K562 (cell line): ENCODE results near the gene HS3ST1. TPM values are rescaled to one million over a fixed set of nuclear protein-coding genes. Genes with fewer than 3 reads are reported as not detected.

ENCODE experiments used
- ATAC-seq: fragments of 200-7000 bp; cut with Tn5 transposase; 3 replicates; pipeline ENCODE4 v1.9.1; 2020; ENCODE audit warnings: moderate library complexity
- BruUV-seq: library from RNA; stranded (reverse); fragments of 400-500 nt; replicated peaks from 2 replicates; lab custom pipeline; 2021; lab: Mats Ljungman, UMichigan
- CTCF ChIA-PET: fragments of 300-600 bp; formaldehyde crosslinking; extraction: SDS; loops from one replicate; lab custom pipeline; 2021; ENCODE audit warnings: low intra/inter-chr PET ratio; lab: Yijun Ruan, JAX
- POLR2A ChIA-PET: fragments of 300-600, 350-650 bp; sonication (Branson Sonifier 250); formaldehyde crosslinking; extraction: SDS; loops from one replicate; lab custom pipeline; 2021; ENCODE audit warnings: antibody characterized with exemption, inconsistent platforms; lab: Yijun Ruan, JAX
- DNase-seq, 4 experiments: peaks; one replicate each; pipeline versions ENCODE4 v3.0.0 to v3.0.0-alpha.2; 2011 to 2018; ENCODE audit warnings: low spot score in 3 of 4, mixed read lengths in 3 of 4; ENCODE audit errors: extremely low read depth in 1 of 4
- FAIRE-seq: peaks from 2 replicates; lab custom pipeline; 2011; peaks lifted over from hg19 to GRCh38; lab: Jason Lieb, UNC
- H2AFZ ChIP-seq: 2 replicates; pipeline ENCODE4 v1.6.0; 2011; ENCODE audit warnings: low read depth, low read length, control low read depth, inconsistent platforms
- H3K27ac ChIP-seq: fragments of 200-600 bp; 3 replicates; pipeline ENCODE4 v1.8.0; 2011; ENCODE audit warnings: low read depth, mild to moderate bottlenecking, control low read depth, inconsistent platforms, low read length, moderate library complexity, mixed read lengths; ENCODE audit errors: extremely low read depth
- H3K27me3 ChIP-seq, 2 experiments: fragments of 300-600 bp in 1 of 2; 2 replicates in 1 of 2; 3 replicates in 1 of 2; pipeline versions ENCODE4 v1.6.0 to v1.8.0; 2011; ENCODE audit warnings: inconsistent platforms in 2 of 2, low read length in 2 of 2, mild to moderate bottlenecking in 1 of 2, mixed read lengths in 1 of 2, moderate library complexity in 1 of 2; ENCODE audit not compliant: control insufficient read depth in 2 of 2, insufficient read depth in 2 of 2
- H3K36me3 ChIP-seq: fragments of 300-600 bp; 3 replicates; pipeline ENCODE4 v1.8.0; 2011; ENCODE audit warnings: mild to moderate bottlenecking, low read length, inconsistent platforms; ENCODE audit not compliant: control insufficient read depth, insufficient read depth
- H3K4me1 ChIP-seq, 2 experiments: fragments of 200-600 bp in 1 of 2; replicated peaks in 1 of 2; 2 replicates in 1 of 2; 3 replicates in 1 of 2; pipeline versions ENCODE4 v1.5.1 to v1.8.0; 2011; ENCODE audit warnings: inconsistent platforms in 2 of 2, low read length in 2 of 2, mild to moderate bottlenecking in 1 of 2, mixed read lengths in 1 of 2, moderate library complexity in 1 of 2; ENCODE audit not compliant: control insufficient read depth in 2 of 2, insufficient read depth in 2 of 2
- H3K4me2 ChIP-seq: 2 replicates; pipeline ENCODE4 v1.6.1; 2011; ENCODE audit warnings: low read length, control low read depth, inconsistent platforms, mixed read lengths; ENCODE audit not compliant: insufficient read depth
- H3K4me3 ChIP-seq: fragments of 200-600 bp; sonication (generic), shearing (Covaris generic); 2 replicates; pipeline ENCODE4 v1.5.1; 2016; ENCODE audit warnings: control low read depth, inconsistent platforms
- H3K79me2 ChIP-seq: fragments of 200-600 bp; 3 replicates; pipeline ENCODE4 v1.8.0; 2011; ENCODE audit warnings: low read length, inconsistent platforms; ENCODE audit not compliant: control insufficient read depth, insufficient read depth
- H3K9ac ChIP-seq, 2 experiments: 2 replicates each; pipeline versions ENCODE4 v1.6.0 to v1.6.1; 2011; ENCODE audit warnings: low read depth in 2 of 2, low read length in 2 of 2, control low read depth in 1 of 2, inconsistent platforms in 1 of 2, mild to moderate bottlenecking in 1 of 2, mixed read lengths in 1 of 2; ENCODE audit not compliant: insufficient read depth in 1 of 2
- H3K9me1 ChIP-seq: one replicate; pipeline ENCODE4 v1.6.0; 2011; ENCODE audit warnings: inconsistent platforms, mild to moderate bottlenecking, low read length, moderate library complexity; ENCODE audit not compliant: control insufficient read depth, insufficient read depth
- H3K9me3 ChIP-seq: replicated peaks from 2 replicates; pipeline ENCODE4 v1.5.1; 2011; ENCODE audit warnings: low read depth, low read length, inconsistent platforms; ENCODE audit not compliant: control insufficient read depth, insufficient read depth
- H4K20me1 ChIP-seq: replicated peaks from 2 replicates; pipeline ENCODE4 v1.6.1; 2011; ENCODE audit warnings: low read length, inconsistent platforms, mixed read lengths; ENCODE audit not compliant: control insufficient read depth, insufficient read depth
- NR2C1 ChIP-seq, 2 experiments: fragments of 450-650 bp; IDR thresholded peaks; 2 replicates each; pipeline ENCODE4 v1.6.1; 2017; ENCODE audit warnings: mild to moderate bottlenecking in 2 of 2, antibody characterized with exemption in 1 of 2, inconsistent platforms in 1 of 2, missing compliant biosample characterization in 1 of 2, missing genetic modification characterization in 1 of 2
- OTX1 ChIP-seq: fragments of 450-650 bp; formaldehyde crosslinking; IDR thresholded peaks from 2 replicates; pipeline ENCODE4 v1.4.0; 2022; ENCODE audit warnings: mild to moderate bottlenecking
- SMARCB1 ChIP-seq: IDR thresholded peaks from 2 replicates; pipeline ENCODE4 v1.6.1; 2011; ENCODE audit warnings: improper control_type of control experiment, low read depth; ENCODE audit not compliant: insufficient read length
- SUPT5H ChIP-seq: fragments of 450-650 bp; IDR thresholded peaks from 2 replicates; pipeline ENCODE4 v1.6.1; 2016
- TBP ChIP-seq: optimal IDR thresholded peaks from 2 replicates; pipeline ENCODE3; 2011; ENCODE audit warnings: low read depth, low read length, improper control_type of control experiment
- ZNF184 ChIP-seq: sonication (generic); formaldehyde crosslinking; IDR thresholded peaks from 2 replicates; pipeline ENCODE4 v1.5.0; 2020; ENCODE audit warnings: missing genetic modification reagents
- WGBS: fragments of 100-300 bp; shearing (Covaris generic); methylation state at CpG from one replicate; pipeline ENCODE4 v1.1.6; 2016; ENCODE audit warnings: low coverage, mixed read lengths; ENCODE audit not compliant: insufficient coverage; ENCODE audit errors: missing lambda C conversion rate; 5-methylcytosine and 5-hydroxymethylcytosine counted together
- in situ Hi-C: fragments of 300-500 bp; cut with MboI; formaldehyde crosslinking; loops from 4 replicates; pipeline ENCODE4 v1.15.0; 2018; ENCODE audit warnings: inconsistent platforms, mixed read lengths
- intact Hi-C: fragments of 100-400 bp; cut with micrococcal nuclease; formaldehyde crosslinking; loops from 2 replicates; pipeline ENCODE4 v1.14.2; 2022
- polyA plus RNA-seq, 8 experiments: library from polyadenylated mRNA; depleted of rRNA in 4 of 8; stranded (reverse) in 5 of 8; unstranded in 3 of 8; fragments of >200 nt; fragmentation: Nextera tagmentation in 2 of 8; fragmentation: Illumina TruSeq in 1 of 8; extraction: Ambion mirVana in 2 of 8; extraction: Trizol in 1 of 8; gene quantifications; 2 replicates each; pipeline versions ENCODE4 v1.2.1 to v1.2.3, GENCODE V29; 2011 to 2014; ENCODE audit warnings: inconsistent platforms in 1 of 8, missing spikeins in 1 of 8
- total RNA-seq, 7 experiments: library from RNA; depleted of rRNA in 6 of 7; stranded (reverse); fragments of >200 nt in 6 of 7; fragmentation: Illumina TruSeq in 2 of 7; extraction: Trizol in 2 of 7; gene quantifications; 2 replicates each; pipeline versions ENCODE4 v1.2.1 to v1.2.3, GENCODE V29; 2011 to 2021; ENCODE audit warnings: low replicate concordance in 1 of 7

The HS3ST1 gene
- total and polyA plus RNA-seq, 9 of the 15 experiments (the other 6 are each of a cell fraction or from before 2014, with no cell fraction given) = 0.02 TPM; not detected in 8

- no peak for TF ChIP-seq ZNF184 (CRISPR knock-in tag)
- no peak for TF ChIP-seq TBP
- TF ChIP-seq OTX1 = no peak
- no peak for TF ChIP-seq SMARCB1
- intact Hi-C loops = no loop called here
- no peak overlapping the region for H3K27ac ChIP-seq
- no peaks in the 10 kb centered on the region for H3K79me2 ChIP-seq
- H4K20me1 ChIP-seq = no peaks in the 10 kb centered on the region
- ChIA-PET POLR2A (no interaction called here), CTCF (no interaction called here)
- DNase-seq = no peak
- no peaks in the 10 kb centered on the region for H3K27me3 ChIP-seq
- ATAC-seq = no peak
- H3K9me1 ChIP-seq = no peaks in the 10 kb centered on the region
- no peaks in the 10 kb centered on the region for H3K36me3 ChIP-seq
- FAIRE-seq = no peak
- H3K4me1 ChIP-seq = no peaks in the 10 kb centered on the region
- H3K4me3 ChIP-seq = no peak overlapping the region
- no peak overlapping the region for H3K9ac ChIP-seq
- H3K9me3 ChIP-seq = no peaks in the 10 kb centered on the region
- H2AFZ ChIP-seq = no peak overlapping the region
- H3K4me2 ChIP-seq = no peak overlapping the region
- in situ Hi-C loops = no loop called here
- 0% methylated on average over 8 of the region's 8 CpGs for WGBS
- no TSS peak for BruUV-seq
Measured at GRCh38 chr4:11469650-11470437, 41.1 kb upstream of the HS3ST1 start.

- DNase-seq (no peak), FAIRE-seq (no peak), ATAC-seq (no peak)
- Histone ChIP-seq H3K36me3 (no peaks in the 10 kb centered on the region), H4K20me1 (no peaks in the 10 kb centered on the region), H3K27ac (no peak overlapping the region), H3K4me2 (no peak overlapping the region), H2AFZ (no peak overlapping the region), H3K4me3 (no peak overlapping the region), H3K27me3 (no peaks in the 10 kb centered on the region), H3K9me3 (no peaks in the 10 kb centered on the region), H3K79me2 (no peaks in the 10 kb centered on the region), H3K4me1 (no peaks in the 10 kb centered on the region), H3K9ac (no peak overlapping the region), H3K9me1 (no peaks in the 10 kb centered on the region)
- CTCF ChIA-PET = no interaction called here
- POLR2A ChIA-PET = interaction anchor here (0.6 kb wide), 1 partner anchor 792 kb away, joined by 4 read pairs; no protein-coding TSS in a partner anchor
- WGBS = 0% methylated on average over 4 of the region's 4 CpGs
- TF ChIP-seq NR2C1 (IDR thresholded peaks at IDR 0.05) (no peak), NR2C1 (tag; IDR thresholded peaks at IDR 0.05) (no peak), SUPT5H (no peak)
- intact Hi-C loops (no loop called here), in situ Hi-C loops (no loop called here)
- no TSS peak for BruUV-seq
Measured at GRCh38 chr4:11468901-11469300, 40.2 kb upstream of the HS3ST1 start.
